ENCODE data around the gene RAN.

The RAN gene

GRCh38 chr12:130871286-130872178, at the start of gene RAN:
TSS of gene RAN (plus strand) at chr12:130872066. CDS start at chr12:130872594, 528 bp downstream.
- in situ Hi-C loops (cut with MboI; ENCODE audit: low pct_unique_long_range_greater_than_20kb, low sequenced_read_pairs) = no loop called here
- peak; percentile 85 for DNase-seq

GRCh38 chr12:130825771-130826150, 46.1 kb upstream of the RAN start:
- no peak for DNase-seq
- in situ Hi-C loops (cut with MboI; ENCODE audit: low pct_unique_long_range_greater_than_20kb, low sequenced_read_pairs) = no loop called here

- DNase-seq = peak; percentile 52
Measured at GRCh38 chr12:130826151-130826801, 45.6 kb upstream of the RAN start.

GRCh38 chr12:130827432-130827831, 44.4 kb upstream of the RAN start:
- in situ Hi-C loops (cut with MboI; ENCODE audit: low pct_unique_long_range_greater_than_20kb, low sequenced_read_pairs) = no loop called here
- no peak for DNase-seq

More at GRCh38 chr12:130826151-130826801, 45.6 kb upstream of the RAN start:
- in situ Hi-C loops (cut with MboI; ENCODE audit: low pct_unique_long_range_greater_than_20kb, low sequenced_read_pairs) = no loop called here

GRCh38 chr12:130828895-130829294, 43.0 kb upstream of the RAN start:
- in situ Hi-C loops (cut with MboI; ENCODE audit: low pct_unique_long_range_greater_than_20kb, low sequenced_read_pairs) = no loop called here
- no peak for DNase-seq

GRCh38 chr12:130829391-130830245, 42.2 kb upstream of the RAN start:
- no peak for DNase-seq
- in situ Hi-C loops (cut with MboI; ENCODE audit: low pct_unique_long_range_greater_than_20kb, low sequenced_read_pairs) = no loop called here

GRCh38 chr12:130830246-130830551, 41.7 kb upstream of the RAN start:
- in situ Hi-C loops (cut with MboI; ENCODE audit: low pct_unique_long_range_greater_than_20kb, low sequenced_read_pairs) = no loop called here
- DNase-seq = no peak

- in situ Hi-C loops (cut with MboI; ENCODE audit: low pct_unique_long_range_greater_than_20kb, low sequenced_read_pairs) = no loop called here
- DNase-seq = no peak
Measured at GRCh38 chr12:130831246-130831645, 40.6 kb upstream of the RAN start.

GRCh38 chr12:130831876-130832405, 39.9 kb upstream of the RAN start:
- DNase-seq = no peak
- in situ Hi-C loops (cut with MboI; ENCODE audit: low pct_unique_long_range_greater_than_20kb, low sequenced_read_pairs) = no loop called here

- in situ Hi-C loops (cut with MboI; ENCODE audit: low pct_unique_long_range_greater_than_20kb, low sequenced_read_pairs) = no loop called here
- DNase-seq = peak; percentile 26
Measured at GRCh38 chr12:130832561-130833209, 39.2 kb upstream of the RAN start.

- in situ Hi-C loops (cut with MboI; ENCODE audit: low pct_unique_long_range_greater_than_20kb, low sequenced_read_pairs) = no loop called here
- peak; percentile 46 for DNase-seq
Measured at GRCh38 chr12:130835011-130835410, 36.9 kb upstream of the RAN start.

GRCh38 chr12:130835436-130835835, 36.4 kb upstream of the RAN start:
- in situ Hi-C loops (cut with MboI; ENCODE audit: low pct_unique_long_range_greater_than_20kb, low sequenced_read_pairs) = no loop called here
- no peak for DNase-seq

GRCh38 chr12:130838284-130838950, 33.4 kb upstream of the RAN start:
- peak; percentile 34 for DNase-seq
- in situ Hi-C loops (cut with MboI; ENCODE audit: low pct_unique_long_range_greater_than_20kb, low sequenced_read_pairs) = no loop called here

GRCh38 chr12:130838951-130839769, 32.7 kb upstream of the RAN start, which contains the start of gene STX2:
TSS of gene STX2 (minus strand) at chr12:130839250. CDS start at chr12:130839099, 151 bp downstream.
- in situ Hi-C loops (cut with MboI; ENCODE audit: low pct_unique_long_range_greater_than_20kb, low sequenced_read_pairs) = no loop called here
- DNase-seq = peak; percentile 88

GRCh38 chr12:130839770-130840404, 32.0 kb upstream of the RAN start:
- no peak for DNase-seq
- in situ Hi-C loops (cut with MboI; ENCODE audit: low pct_unique_long_range_greater_than_20kb, low sequenced_read_pairs) = no loop called here

GRCh38 chr12:130846369-130846768, 25.5 kb upstream of the RAN start:
- in situ Hi-C loops (cut with MboI; ENCODE audit: low pct_unique_long_range_greater_than_20kb, low sequenced_read_pairs) = no loop called here
- DNase-seq = no peak

GRCh38 chr12:130847112-130847511, 24.8 kb upstream of the RAN start:
- no peak for DNase-seq
- in situ Hi-C loops (cut with MboI; ENCODE audit: low pct_unique_long_range_greater_than_20kb, low sequenced_read_pairs) = no loop called here
